Left ventricle myocardium inferior (tissue), 1 donor: ENCODE data around the gene SLC25A45. TPM values are rescaled to one million over a fixed set of nuclear protein-coding genes. Genes with fewer than 3 reads are reported as not detected.
A peak's percentile ranks its signal among the peaks of the same experiment; 100 is the strongest.

Source experiments
- DNase-seq: peaks from one replicate; pipeline ENCODE4 v3.0.0-alpha.2; 2020
- H3K27ac ChIP-seq: fragments of 200-600 bp; replicated peaks from 2 replicates; pipeline ENCODE4 v1.8.0; 2021
- H3K27me3 ChIP-seq: fragments of 200-600 bp; 2 replicates; pipeline ENCODE4 v1.8.0; 2021; ENCODE audit warnings: low read depth
- H3K36me3 ChIP-seq: fragments of 200-600 bp; 2 replicates; pipeline ENCODE4 v1.8.0; 2021
- H3K4me1 ChIP-seq: fragments of 200-600 bp; 2 replicates; pipeline ENCODE4 v1.8.0; 2021
- H3K4me3 ChIP-seq: fragments of 200-600 bp; 2 replicates; pipeline ENCODE4 v1.8.0; 2021; ENCODE audit warnings: mild to moderate bottlenecking, moderate library complexity
- H3K9me3 ChIP-seq: fragments of 200-600 bp; replicated peaks from 2 replicates; pipeline ENCODE4 v1.8.0; 2021
- CTCF ChIP-seq: fragments of 200-600 bp; IDR thresholded peaks from 2 replicates; pipeline ENCODE4 v1.8.0; 2021; ENCODE audit warnings: antibody characterized with exemption, mild to moderate bottlenecking, borderline replicate concordance
- intact Hi-C: fragments of 100-400 bp; cut with micrococcal nuclease; formaldehyde crosslinking; loops from one replicate; pipeline ENCODE4 v1.11.0; 2022
- total RNA-seq: library from RNA; stranded (reverse); fragmentation: NEBNext Ultra II Directional; extraction: Animal tissue kit (Norgen Biotek cat#: 25700); gene quantifications from one replicate; pipeline ENCODE4 v1.2.1, GENCODE V29; 2021
- donor health status: DM: no; HTN: yes; CAD: no; lungs with severe emphysema.

SLC25A45 gene
- total RNA-seq, 1 donor from 2014 or later = 5.0 TPM

- peaks cover 60% of the 10 kb centered on the region for H3K4me1 ChIP-seq
Measured at GRCh38 chr11:65355013-65355775, 27.3 kb downstream of the SLC25A45 start.

GRCh38 chr11:65354265-65355012 lies 28.0 kb downstream of the SLC25A45 start, which contains the start of gene TIGD3:
TSS of gene TIGD3 (plus strand) at chr11:65354751. CDS start at chr11:65355809, 1,058 bp downstream.
- H3K4me1 ChIP-seq = peaks cover 57% of the 10 kb centered on the region
- H3K4me3 ChIP-seq = peak within 1 kb of the TSS; percentile 87
- peak; percentile 21 for TF ChIP-seq CTCF
- intact Hi-C loops = no loop called here
- H3K36me3 ChIP-seq = peaks cover 33% of the 10 kb centered on the region
- peaks cover 14% of the 10 kb centered on the region for H3K27me3 ChIP-seq
- peak; percentile 99 for DNase-seq
- peak within 1 kb of the TSS; percentile 82 for H3K27ac ChIP-seq
- H3K9me3 ChIP-seq = no peaks in the 10 kb centered on the region

More at GRCh38 chr11:65355013-65355775, 27.3 kb downstream of the SLC25A45 start:
- intact Hi-C loops = no loop called here
- Histone ChIP-seq H3K27ac (peak overlapping the region; percentile 82), H3K4me3 (peak overlapping the region; percentile 87), H3K27me3 (peaks cover 14% of the 10 kb centered on the region), H3K36me3 (peaks cover 25% of the 10 kb centered on the region), H3K9me3 (no peaks in the 10 kb centered on the region)
- peak; percentile 34 for DNase-seq
- no peak for TF ChIP-seq CTCF

GRCh38 chr11:65353900-65354264 lies 28.6 kb downstream of the SLC25A45 start:
- Histone ChIP-seq H3K27me3 (peaks cover 14% of the 10 kb centered on the region), H3K36me3 (peaks cover 38% of the 10 kb centered on the region), H3K27ac (peak overlapping the region; percentile 75), H3K9me3 (no peaks in the 10 kb centered on the region), H3K4me1 (peaks cover 53% of the 10 kb centered on the region), H3K4me3 (peak overlapping the region; percentile 87)
- TF ChIP-seq CTCF = no peak
- no peak for DNase-seq
- intact Hi-C loops = no loop called here

GRCh38 chr11:65353376-65353775 lies 29.1 kb downstream of the SLC25A45 start:
- Histone ChIP-seq H3K27me3 (peaks cover 14% of the 10 kb centered on the region), H3K9me3 (no peaks in the 10 kb centered on the region), H3K4me3 (peak overlapping the region; percentile 87), H3K27ac (peak overlapping the region; percentile 75), H3K4me1 (peaks cover 49% of the 10 kb centered on the region), H3K36me3 (peaks cover 43% of the 10 kb centered on the region)
- DNase-seq = no peak
- TF ChIP-seq CTCF = no peak
- intact Hi-C loops = no loop called here

- no peak overlapping the region for H3K27ac ChIP-seq
- H3K4me3 ChIP-seq = no peak overlapping the region
- intact Hi-C loops = no loop called here
- H3K4me1 ChIP-seq = peaks cover 43% of the 10 kb centered on the region
- no peak for DNase-seq
- H3K36me3 ChIP-seq = peaks cover 49% of the 10 kb centered on the region
- H3K9me3 ChIP-seq = no peaks in the 10 kb centered on the region
- peaks cover 14% of the 10 kb centered on the region for H3K27me3 ChIP-seq
- peak; percentile 34 for TF ChIP-seq CTCF
Measured at GRCh38 chr11:65352783-65353182, 29.7 kb downstream of the SLC25A45 start.
